Measurements from ENCODE around the gene LCA5L. TPM values are rescaled to one million over a fixed set of nuclear protein-coding genes. Genes with fewer than 3 reads are reported as not detected.

LCA5L gene
- 0.81 and 0.97 TPM in 2 replicates for total RNA-seq

GRCh38 chr21:39445321-39446269, at the start of gene LCA5L:
Gene LCA5L (minus strand): TSS chr21:39445778. CDS start chr21:39428493, 17,285 bp downstream.

DNA sequence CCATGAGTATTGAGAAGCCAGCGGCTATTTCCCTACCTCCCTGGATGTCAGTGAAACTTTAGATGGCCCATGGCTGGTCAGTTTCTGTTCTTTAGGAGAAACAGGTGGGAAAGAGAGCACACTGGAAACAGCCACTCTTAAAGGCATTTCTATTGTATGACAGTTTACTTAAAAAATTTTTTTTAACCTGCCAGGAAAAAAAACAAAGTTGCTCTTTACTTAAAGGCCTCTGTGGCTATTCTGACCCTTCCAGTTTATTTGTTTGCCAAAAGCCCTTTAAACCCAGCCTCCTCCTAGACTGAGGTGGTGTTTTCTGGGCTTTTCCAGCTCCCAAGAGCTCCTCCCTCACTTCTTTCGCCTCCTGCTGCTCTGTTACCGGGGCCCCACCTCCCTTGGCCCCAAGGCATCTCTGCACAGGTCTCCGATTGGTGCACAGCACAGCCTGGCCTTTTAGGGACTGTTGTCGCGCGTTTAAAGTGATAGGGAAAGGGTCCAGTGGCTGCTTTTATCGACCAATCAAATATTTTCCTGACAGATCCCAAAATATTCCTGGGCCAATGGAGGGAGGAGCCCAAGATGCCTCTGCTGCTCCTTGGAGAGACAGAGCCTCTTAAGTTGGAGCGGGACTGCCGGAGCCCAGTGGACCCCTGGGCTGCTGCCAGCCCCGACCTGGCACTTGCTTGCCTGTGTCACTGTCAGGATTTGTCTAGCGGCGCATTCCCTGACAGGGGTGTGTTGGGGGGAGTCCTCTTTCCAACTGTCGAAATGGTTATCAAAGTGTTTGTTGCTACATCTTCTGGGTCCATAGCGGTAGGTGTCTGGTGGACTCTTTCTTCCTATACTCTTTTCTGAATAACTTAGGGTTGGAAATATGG, 6.0 kb upstream of the LCA5L start, which contains the start of gene SH3BGR:
SH3BGR (plus strand) TSS at position 639 of the 875 bp plus-strand sequence; CDS start at position 766, 127 bp downstream.

Small RNA genes within 50 kb of the gene (small RNA-seq; reads per million reads assigned to genes)
- gene MIR6508 = not detected

Other genes with a start within 250 kb of the LCA5L start
- 38.5 and 56.3 TPM in 2 replicates for gene BRWD1, start 132.1 kb downstream of the LCA5L start, total RNA-seq
- gene HMGN1, start 96.7 kb downstream of the LCA5L start, total RNA-seq = 102 and 108 TPM in 2 replicates
- gene SH3BGR, start 6.2 kb upstream of the LCA5L start, total RNA-seq = 0.65 and 0.97 TPM in 2 replicates
- 4.3 and 5.0 TPM in 2 replicates for gene B3GALT5, start 167.2 kb upstream of the LCA5L start, total RNA-seq